ENCODE data around the gene PLB1. TPM values are rescaled to one million over a fixed set of nuclear protein-coding genes. Genes with fewer than 3 reads are reported as not detected.

PLB1 gene
- polyA plus RNA-seq, 2 donors = 0.94 to 1.3 TPM

- Histone ChIP-seq H3K27ac (ENCODE audit: low read depth in 2 of 2, low read length in 1 of 2) (peak overlapping the region; percentile 90 to 92), H3K36me3 (ENCODE audit: control insufficient read depth in 2 of 2, insufficient read depth in 2 of 2, low read length in 1 of 2) (no peaks in the 10 kb centered on the region), H3K9me3 (ENCODE audit: control insufficient read depth in 2 of 2, insufficient read depth in 1 of 2, low read depth in 1 of 2, low read length in 1 of 2) (no peaks in the 10 kb centered on the region), H3K4me1 (ENCODE audit: control insufficient read depth in 2 of 2, insufficient read depth in 2 of 2, low read length in 1 of 2) (peaks cover 14 to 21% of the 10 kb centered on the region in 2 donors), H3K27me3 (ENCODE audit: control insufficient read depth in 1 of 2, insufficient read depth in 2 of 2, low read length in 2 of 2) (no peaks in the 10 kb centered on the region), H3K4me3 (ENCODE audit: low read depth in 1 of 2, low read length in 2 of 2) (no peak overlapping the region)
- WGBS, 2 donors = 54 to 57% methylated on average over 19 of the region's 19 CpGs
These were observed 129.2 kb downstream of the PLB1 start for GRCh38 chr2:28624793-28625701.

GRCh38 chr2:28626376-28626775 lies 130.5 kb downstream of the PLB1 start:
- Histone ChIP-seq H3K4me3 (ENCODE audit: low read depth in 1 of 2, low read length in 2 of 2) (no peak overlapping the region), H3K27me3 (ENCODE audit: control insufficient read depth in 1 of 2, insufficient read depth in 2 of 2, low read length in 2 of 2) (no peaks in the 10 kb centered on the region), H3K9me3 (ENCODE audit: control insufficient read depth in 2 of 2, insufficient read depth in 1 of 2, low read depth in 1 of 2, low read length in 1 of 2) (no peaks in the 10 kb centered on the region), H3K4me1 (ENCODE audit: control insufficient read depth in 2 of 2, insufficient read depth in 2 of 2, low read length in 1 of 2) (peaks cover 4 to 10% of the 10 kb centered on the region in 2 donors), H3K27ac (ENCODE audit: low read depth in 2 of 2, low read length in 1 of 2) (peak overlapping the region; percentile 75 to 91), H3K36me3 (ENCODE audit: control insufficient read depth in 2 of 2, insufficient read depth in 2 of 2, low read length in 1 of 2) (no peaks in the 10 kb centered on the region)
- WGBS, 2 donors = 77 to 98% methylated on average over 5 of the region's 5 CpGs

- Histone ChIP-seq H3K9me3 (ENCODE audit: control insufficient read depth in 2 of 2, insufficient read depth in 1 of 2, low read depth in 1 of 2, low read length in 1 of 2) (no peaks in the 10 kb centered on the region), H3K27me3 (ENCODE audit: control insufficient read depth in 1 of 2, insufficient read depth in 2 of 2, low read length in 2 of 2) (no peaks in the 10 kb centered on the region), H3K4me1 (ENCODE audit: control insufficient read depth in 2 of 2, insufficient read depth in 2 of 2, low read length in 1 of 2) (peaks cover 4 to 10% of the 10 kb centered on the region in 2 donors), H3K4me3 (ENCODE audit: low read depth in 1 of 2, low read length in 2 of 2) (no peak overlapping the region), H3K27ac (ENCODE audit: low read depth in 2 of 2, low read length in 1 of 2) (peak overlapping the region; percentile 75 to 91), H3K36me3 (ENCODE audit: control insufficient read depth in 2 of 2, insufficient read depth in 2 of 2, low read length in 1 of 2) (no peaks in the 10 kb centered on the region)
- 70 to 80% methylated on average over 7 of the region's 7 CpGs for WGBS, 2 donors
These were observed 131.1 kb downstream of the PLB1 start for GRCh38 chr2:28626891-28627421.

- no peaks in the 10 kb centered on the region for H3K27me3 ChIP-seq (ENCODE audit: control insufficient read depth in 1 of 2, insufficient read depth in 2 of 2, low read length in 2 of 2)
- WGBS, 2 donors = 89 to 92% methylated on average over 5 of the region's 5 CpGs
- H3K4me1 ChIP-seq (ENCODE audit: control insufficient read depth in 2 of 2, insufficient read depth in 2 of 2, low read length in 1 of 2) = peaks cover 4 to 10% of the 10 kb centered on the region in 2 donors
- H3K27ac ChIP-seq (ENCODE audit: low read depth in 2 of 2, low read length in 1 of 2) = peak overlapping the region; percentile 57 to 83
- no peaks in the 10 kb centered on the region for H3K9me3 ChIP-seq (ENCODE audit: control insufficient read depth in 2 of 2, insufficient read depth in 1 of 2, low read depth in 1 of 2, low read length in 1 of 2)
- H3K4me3 ChIP-seq (ENCODE audit: low read depth in 1 of 2, low read length in 2 of 2) = no peak overlapping the region
- H3K36me3 ChIP-seq (ENCODE audit: control insufficient read depth in 2 of 2, insufficient read depth in 2 of 2, low read length in 1 of 2) = no peaks in the 10 kb centered on the region
These were observed 132.0 kb downstream of the PLB1 start for GRCh38 chr2:28627722-28628480.

GRCh38 chr2:28628506-28628905 lies 132.6 kb downstream of the PLB1 start:
- Histone ChIP-seq H3K27me3 (ENCODE audit: control insufficient read depth in 1 of 2, insufficient read depth in 2 of 2, low read length in 2 of 2) (no peaks in the 10 kb centered on the region), H3K36me3 (ENCODE audit: control insufficient read depth in 2 of 2, insufficient read depth in 2 of 2, low read length in 1 of 2) (no peaks in the 10 kb centered on the region), H3K4me1 (ENCODE audit: control insufficient read depth in 2 of 2, insufficient read depth in 2 of 2, low read length in 1 of 2) (peaks cover 4 to 13% of the 10 kb centered on the region in 2 donors), H3K27ac (ENCODE audit: low read depth in 2 of 2, low read length in 1 of 2) (peak overlapping the region; percentile 49 to 83), H3K9me3 (ENCODE audit: control insufficient read depth in 2 of 2, insufficient read depth in 1 of 2, low read depth in 1 of 2, low read length in 1 of 2) (no peaks in the 10 kb centered on the region), H3K4me3 (ENCODE audit: low read depth in 1 of 2, low read length in 2 of 2) (no peak overlapping the region)
- 95 to 97% methylated on average over 8 of the region's 8 CpGs for WGBS, 2 donors

- 84 to 91% methylated on average over 5 of the region's 5 CpGs for WGBS, 2 donors
- Histone ChIP-seq H3K9me3 (ENCODE audit: control insufficient read depth in 2 of 2, insufficient read depth in 1 of 2, low read depth in 1 of 2, low read length in 1 of 2) (no peaks in the 10 kb centered on the region), H3K27ac (ENCODE audit: low read depth in 2 of 2, low read length in 1 of 2) (peak overlapping the region; percentile 49 to 52), H3K27me3 (ENCODE audit: control insufficient read depth in 1 of 2, insufficient read depth in 2 of 2, low read length in 2 of 2) (no peaks in the 10 kb centered on the region), H3K36me3 (ENCODE audit: control insufficient read depth in 2 of 2, insufficient read depth in 2 of 2, low read length in 1 of 2) (no peaks in the 10 kb centered on the region), H3K4me3 (ENCODE audit: low read depth in 1 of 2, low read length in 2 of 2) (no peak overlapping the region), H3K4me1 (ENCODE audit: control insufficient read depth in 2 of 2, insufficient read depth in 2 of 2, low read length in 1 of 2) (peaks cover 4 to 14% of the 10 kb centered on the region in 2 donors)
These were observed 133.1 kb downstream of the PLB1 start for GRCh38 chr2:28628987-28629386.

GRCh38 chr2:28629910-28630309 lies 134.1 kb downstream of the PLB1 start:
- Histone ChIP-seq H3K27me3 (ENCODE audit: control insufficient read depth in 1 of 2, insufficient read depth in 2 of 2, low read length in 2 of 2) (no peaks in the 10 kb centered on the region), H3K27ac (ENCODE audit: low read depth in 2 of 2, low read length in 1 of 2) (peak overlapping the region in 1 of 2 donors; percentile 52), H3K4me3 (ENCODE audit: low read depth in 1 of 2, low read length in 2 of 2) (no peak overlapping the region), H3K36me3 (ENCODE audit: control insufficient read depth in 2 of 2, insufficient read depth in 2 of 2, low read length in 1 of 2) (no peaks in the 10 kb centered on the region), H3K4me1 (ENCODE audit: control insufficient read depth in 2 of 2, insufficient read depth in 2 of 2, low read length in 1 of 2) (peaks cover 4 to 16% of the 10 kb centered on the region in 2 donors), H3K9me3 (ENCODE audit: control insufficient read depth in 2 of 2, insufficient read depth in 1 of 2, low read depth in 1 of 2, low read length in 1 of 2) (no peaks in the 10 kb centered on the region)
- 92 to 96% methylated on average over 7 of the region's 7 CpGs for WGBS, 2 donors

GRCh38 chr2:28630341-28630740 lies 134.5 kb downstream of the PLB1 start:
- H3K4me1 ChIP-seq (ENCODE audit: control insufficient read depth in 2 of 2, insufficient read depth in 2 of 2, low read length in 1 of 2) = peaks cover 4 to 12% of the 10 kb centered on the region in 2 donors
- H3K27ac ChIP-seq (ENCODE audit: low read depth in 2 of 2, low read length in 1 of 2) = peak overlapping the region in 1 of 2 donors; percentile 61
- no peaks in the 10 kb centered on the region for H3K9me3 ChIP-seq (ENCODE audit: control insufficient read depth in 2 of 2, insufficient read depth in 1 of 2, low read depth in 1 of 2, low read length in 1 of 2)
- H3K4me3 ChIP-seq (ENCODE audit: low read depth in 1 of 2, low read length in 2 of 2) = no peak overlapping the region
- H3K27me3 ChIP-seq (ENCODE audit: control insufficient read depth in 1 of 2, insufficient read depth in 2 of 2, low read length in 2 of 2) = no peaks in the 10 kb centered on the region
- 75 to 82% methylated on average over 3 of the region's 3 CpGs for WGBS, 2 donors
- H3K36me3 ChIP-seq (ENCODE audit: control insufficient read depth in 2 of 2, insufficient read depth in 2 of 2, low read length in 1 of 2) = no peaks in the 10 kb centered on the region

GRCh38 chr2:28631514-28632206 lies 135.8 kb downstream of the PLB1 start:
- 64 to 83% methylated on average over 11 of the region's 11 CpGs for WGBS, 2 donors
- peaks cover 0 to 10% of the 10 kb centered on the region in 2 donors for H3K4me1 ChIP-seq (ENCODE audit: control insufficient read depth in 2 of 2, insufficient read depth in 2 of 2, low read length in 1 of 2)

More at GRCh38 chr2:28631514-28632206, 135.8 kb downstream of the PLB1 start:
- H3K36me3 ChIP-seq (ENCODE audit: control insufficient read depth in 2 of 2, insufficient read depth in 2 of 2, low read length in 1 of 2) = no peaks in the 10 kb centered on the region
- H3K27me3 ChIP-seq (ENCODE audit: control insufficient read depth in 1 of 2, insufficient read depth in 2 of 2, low read length in 2 of 2) = no peaks in the 10 kb centered on the region
- no peak overlapping the region for H3K4me3 ChIP-seq (ENCODE audit: low read depth in 1 of 2, low read length in 2 of 2)
- H3K9me3 ChIP-seq (ENCODE audit: control insufficient read depth in 2 of 2, insufficient read depth in 1 of 2, low read depth in 1 of 2, low read length in 1 of 2) = no peaks in the 10 kb centered on the region
- peak overlapping the region in 1 of 2 donors; percentile 17 for H3K27ac ChIP-seq (ENCODE audit: low read depth in 2 of 2, low read length in 1 of 2)

All from esophagus (tissue), 2 donors.